ENCODE results near the gene GLT1D1.

GLT1D1 gene

GRCh38 chr12:128969480-128970055 lies 116.3 kb downstream of the GLT1D1 start:
- no peak for DNase-seq

- no peak for DNase-seq
These were observed 116.8 kb downstream of the GLT1D1 start for GRCh38 chr12:128970110-128970509.

- DNase-seq = no peak
These were observed 117.7 kb downstream of the GLT1D1 start for GRCh38 chr12:128970941-128971340.

- DNase-seq = no peak
These were observed 118.5 kb downstream of the GLT1D1 start for GRCh38 chr12:128971802-128972201.

GRCh38 chr12:128973883-128974681 lies 120.8 kb downstream of the GLT1D1 start:
- DNase-seq = no peak

- no peak for DNase-seq
These were observed 121.6 kb downstream of the GLT1D1 start for GRCh38 chr12:128974881-128975280.

- DNase-seq = no peak
These were observed 123.0 kb downstream of the GLT1D1 start for GRCh38 chr12:128976120-128976738.

- DNase-seq = no peak
These were observed 124.2 kb downstream of the GLT1D1 start for GRCh38 chr12:128977441-128977840.

GRCh38 chr12:128978067-128978466 lies 124.8 kb downstream of the GLT1D1 start:
- no peak for DNase-seq

GRCh38 chr12:128980623-128981022 lies 127.3 kb downstream of the GLT1D1 start:
- no peak for DNase-seq

GRCh38 chr12:128981971-128982533 lies 128.8 kb downstream of the GLT1D1 start:
- DNase-seq = no peak

GRCh38 chr12:128982933-128983332 lies 129.7 kb downstream of the GLT1D1 start:
- DNase-seq = no peak

GRCh38 chr12:128983371-128983770 lies 130.1 kb downstream of the GLT1D1 start:
- DNase-seq = no peak

- no peak for DNase-seq
These were observed 133.7 kb downstream of the GLT1D1 start for GRCh38 chr12:128986957-128987356.

- DNase-seq = no peak
These were observed 136.0 kb downstream of the GLT1D1 start for GRCh38 chr12:128989287-128989686.

GRCh38 chr12:128991716-128992115 lies 138.4 kb downstream of the GLT1D1 start:
- no peak for DNase-seq

- no peak for DNase-seq
These were observed 138.8 kb downstream of the GLT1D1 start for GRCh38 chr12:128992116-128992515.

GRCh38 chr12:128992550-128992949 lies 139.3 kb downstream of the GLT1D1 start:
- no peak for DNase-seq

- DNase-seq = no peak
These were observed 141.6 kb downstream of the GLT1D1 start for GRCh38 chr12:128994856-128995255.

GRCh38 chr12:128995619-128996018 lies 142.3 kb downstream of the GLT1D1 start:
- no peak for DNase-seq

GRCh38 chr12:129001826-129002225 lies 148.5 kb downstream of the GLT1D1 start:
- DNase-seq = no peak

GRCh38 chr12:129002427-129002826 lies 149.1 kb downstream of the GLT1D1 start:
- no peak for DNase-seq

- no peak for DNase-seq
These were observed 152.1 kb downstream of the GLT1D1 start for GRCh38 chr12:129005416-129005815.

- no peak for DNase-seq
These were observed 152.6 kb downstream of the GLT1D1 start for GRCh38 chr12:129005829-129006228.
